Activated naive CD4-positive, alpha-beta T cell (primary cell): Measurements from ENCODE around the gene MAP2K5.

Experiments
- DNase-seq, 4 experiments: peaks; one replicate each; lab custom pipeline; 2025; lab: John Stamatoyannopoulos, UW

The MAP2K5 gene

GRCh38 chr15:67723294-67724024 is 181.0 kb downstream of the MAP2K5 start:
- DNase-seq, result no peak

- DNase-seq, result no peak
These were observed 182.3 kb downstream of the MAP2K5 start for GRCh38 chr15:67724691-67725375.

GRCh38 chr15:67730135-67730534 is 187.6 kb downstream of the MAP2K5 start:
- DNase-seq, result no peak

GRCh38 chr15:67731112-67731721 is 188.7 kb downstream of the MAP2K5 start:
- DNase-seq, result no peak

- no peak for DNase-seq
These were observed 189.7 kb downstream of the MAP2K5 start for GRCh38 chr15:67732164-67732563.

- DNase-seq, result no peak
These were observed 190.3 kb downstream of the MAP2K5 start for GRCh38 chr15:67732671-67733374.

GRCh38 chr15:67735896-67736295 is 193.4 kb downstream of the MAP2K5 start:
- DNase-seq, result no peak

GRCh38 chr15:67736810-67737209 is 194.3 kb downstream of the MAP2K5 start:
- DNase-seq, result no peak

GRCh38 chr15:67738056-67738455 is 195.6 kb downstream of the MAP2K5 start:
- DNase-seq, result no peak

GRCh38 chr15:67740405-67740804 is 197.9 kb downstream of the MAP2K5 start:
- DNase-seq, result no peak

GRCh38 chr15:67741308-67741707 is 198.8 kb downstream of the MAP2K5 start:
- no peak for DNase-seq

- DNase-seq, result no peak
These were observed 201.1 kb downstream of the MAP2K5 start for GRCh38 chr15:67743558-67743957.

- DNase-seq, result no peak
These were observed 202.0 kb downstream of the MAP2K5 start for GRCh38 chr15:67744331-67745072.

- DNase-seq, result no peak
These were observed 202.8 kb downstream of the MAP2K5 start for GRCh38 chr15:67745073-67746006.

GRCh38 chr15:67746022-67746421 is 203.5 kb downstream of the MAP2K5 start:
- no peak for DNase-seq

- DNase-seq, result no peak
These were observed 203.9 kb downstream of the MAP2K5 start for GRCh38 chr15:67746450-67746849.

GRCh38 chr15:67747921-67748320 is 205.4 kb downstream of the MAP2K5 start:
- no peak for DNase-seq

- DNase-seq, result no peak
These were observed 207.9 kb downstream of the MAP2K5 start for GRCh38 chr15:67750371-67750770.

- DNase-seq, result no peak
These were observed 211.4 kb downstream of the MAP2K5 start for GRCh38 chr15:67753891-67754290.

- no peak for DNase-seq
These were observed 212.8 kb downstream of the MAP2K5 start for GRCh38 chr15:67755264-67755663.

GRCh38 chr15:67755936-67756335 is 213.4 kb downstream of the MAP2K5 start:
- no peak for DNase-seq
